GM23338 (cell line): Measurements from ENCODE around the gene AMZ1. TPM values are rescaled to one million over a fixed set of nuclear protein-coding genes. Genes with fewer than 3 reads are reported as not detected.

Experiments
- ATAC-seq: fragments of 200-7000 bp; cut with Tn5 transposase; 3 replicates; pipeline ENCODE4 v1.9.1; 2020
- DNase-seq: peaks from one replicate; pipeline ENCODE4 v3.0.0-alpha.2; 2015; ENCODE audit warnings: low spot score
- H2AFZ ChIP-seq: fragments of 200-600 bp; sonication (generic); 2 replicates; pipeline ENCODE4 v1.8.0; 2016; ENCODE audit warnings: antibody characterized with exemption, mild to moderate bottlenecking, moderate library complexity
- H3F3A ChIP-seq: fragments of 200-600 bp; sonication (generic); replicated peaks from 2 replicates; pipeline ENCODE4 v1.8.0; 2017; ENCODE audit warnings: antibody characterized with exemption, mixed run types, low read depth
- H3K27ac ChIP-seq: fragments of 200-600 bp; sonication (generic); 2 replicates; pipeline ENCODE4 v1.6.1; 2016; ENCODE audit warnings: low read depth
- H3K27me3 ChIP-seq: fragments of 200-600 bp; sonication (generic); 2 replicates; pipeline ENCODE4 v1.8.0; 2016; ENCODE audit warnings: mild to moderate bottlenecking, mixed run types, moderate library complexity; ENCODE audit not compliant: insufficient read depth
- H3K36me3 ChIP-seq: fragments of 200-600 bp; sonication (generic); 2 replicates; pipeline ENCODE4 v1.8.0; 2016; ENCODE audit warnings: mild to moderate bottlenecking; ENCODE audit not compliant: insufficient read depth
- H3K4me1 ChIP-seq: fragments of 200-600 bp; sonication (generic); 2 replicates; pipeline ENCODE4 v1.8.0; 2016; ENCODE audit warnings: mild to moderate bottlenecking, moderate library complexity; ENCODE audit not compliant: insufficient read depth
- H3K4me2 ChIP-seq: fragments of 200-600 bp; sonication (generic); 2 replicates; pipeline ENCODE4 v1.7.1; 2017; ENCODE audit warnings: mixed run types
- H3K4me3 ChIP-seq: fragments of 200-600 bp; sonication (generic); 2 replicates; pipeline ENCODE4 v1.6.1; 2016; ENCODE audit warnings: mixed run types
- H3K79me2 ChIP-seq: fragments of 200-600 bp; sonication (generic); replicated peaks from 2 replicates; pipeline ENCODE4 v1.8.0; 2017; ENCODE audit warnings: mild to moderate bottlenecking; ENCODE audit not compliant: insufficient read depth
- H3K9me2 ChIP-seq: fragments of 200-600 bp; sonication (generic); 2 replicates; pipeline ENCODE4 v1.8.0; 2017; ENCODE audit not compliant: insufficient read depth
- H4K20me1 ChIP-seq: fragments of 200-600 bp; sonication (generic); replicated peaks from 2 replicates; pipeline ENCODE4 v1.8.0; 2017; ENCODE audit warnings: mild to moderate bottlenecking; ENCODE audit not compliant: insufficient read depth
- H3K27ac Mint-ChIP-seq: 2 replicates; pipeline ENCODE4 v1.8.0; 2020; ENCODE audit warnings: inconsistent platforms, mild to moderate bottlenecking, moderate library complexity, mixed read lengths
- H3K27me3 Mint-ChIP-seq: 3 replicates; pipeline ENCODE4 v1.8.0; 2022; ENCODE audit warnings: low read depth, mild to moderate bottlenecking, moderate library complexity, mixed read lengths, inconsistent platforms; ENCODE audit not compliant: insufficient read depth, poor library complexity
- H3K36me3 Mint-ChIP-seq: 3 replicates; pipeline ENCODE4 v1.8.0; 2021; ENCODE audit warnings: low read depth, mild to moderate bottlenecking, inconsistent platforms, moderate library complexity, mixed read lengths
- H3K4me1 Mint-ChIP-seq: 3 replicates; pipeline ENCODE4 v1.8.0; 2020; ENCODE audit warnings: mild to moderate bottlenecking, inconsistent platforms, mixed read lengths
- H3K4me3 Mint-ChIP-seq: 3 replicates; pipeline ENCODE4 v1.8.0; 2021; ENCODE audit warnings: moderate library complexity, mild to moderate bottlenecking, inconsistent platforms, mixed read lengths
- H3K9me3 Mint-ChIP-seq: 3 replicates; pipeline ENCODE4 v1.8.0; 2020; ENCODE audit warnings: moderate library complexity, mild to moderate bottlenecking, inconsistent platforms, mixed read lengths
- CREB1 ChIP-seq: fragments of 250-450 bp; sonication (Bioruptor Pico); IDR thresholded peaks from 2 replicates; pipeline ENCODE4 v1.5.0; 2020; ENCODE audit warnings: low read depth, mild to moderate bottlenecking, moderate library complexity
- ETS1 ChIP-seq: IDR thresholded peaks from 2 replicates; pipeline ENCODE4 v1.6.1; 2016; ENCODE audit warnings: antibody characterized with exemption
- EZH2 ChIP-seq: fragments of 200-600 bp; sonication (generic); IDR thresholded peaks from one replicate; pipeline ENCODE4 v1.8.0; 2017; ENCODE audit warnings: antibody characterized with exemption, mild to moderate bottlenecking, low read depth; ENCODE audit not compliant: unreplicated experiment
- EZH2phosphoT487 ChIP-seq: fragments of 200-600 bp; sonication (generic); IDR thresholded peaks from one replicate; pipeline ENCODE4 v1.8.1; 2018; ENCODE audit warnings: antibody characterized with exemption; ENCODE audit not compliant: unreplicated experiment
- POLR2AphosphoS5 ChIP-seq: IDR thresholded peaks from 2 replicates; pipeline ENCODE4 v1.6.1; 2016; ENCODE audit warnings: antibody characterized with exemption, low read depth
- STAT1 ChIP-seq: IDR thresholded peaks from one replicate; pipeline ENCODE4 v1.6.1; 2016; ENCODE audit warnings: antibody characterized with exemption; ENCODE audit not compliant: unreplicated experiment
- ZNF114 ChIP-seq: fragments of 250-450 bp; sonication (Bioruptor Pico); IDR thresholded peaks from 2 replicates; pipeline ENCODE4 v1.5.0; 2020; ENCODE audit warnings: mild to moderate bottlenecking, moderate library complexity
- polyA plus RNA-seq: library from polyadenylated mRNA; unstranded; fragments of >200 nt; fragmentation: Nextera tagmentation; extraction: Ambion mirVana; gene quantifications from 2 replicates; pipeline ENCODE4 v1.2.1, GENCODE V29; 2016
- total RNA-seq: library from RNA; depleted of rRNA; stranded (reverse); fragments of >200 nt; shearing (Covaris generic); gene quantifications from 2 replicates; pipeline ENCODE4 v1.2.3, GENCODE V29; 2014
- TF ChIP-seq, protein P1 (sequence below): IDR thresholded peaks from one replicate; pipeline ENCODE4 v1.6.1; 2018; ENCODE audit warnings: antibody characterized with exemption; ENCODE audit not compliant: unreplicated experiment
- TF ChIP-seq, protein P2 (sequence below): fragments of 250-450 bp; sonication (Bioruptor Pico); IDR thresholded peaks from 2 replicates; pipeline ENCODE4 v1.5.0; 2020; ENCODE audit warnings: mild to moderate bottlenecking, moderate library complexity

AMZ1 gene
- total and polyA plus RNA-seq, 2 experiments from 2014 or later, result 0.73 to 4.5 TPM

DNA sequence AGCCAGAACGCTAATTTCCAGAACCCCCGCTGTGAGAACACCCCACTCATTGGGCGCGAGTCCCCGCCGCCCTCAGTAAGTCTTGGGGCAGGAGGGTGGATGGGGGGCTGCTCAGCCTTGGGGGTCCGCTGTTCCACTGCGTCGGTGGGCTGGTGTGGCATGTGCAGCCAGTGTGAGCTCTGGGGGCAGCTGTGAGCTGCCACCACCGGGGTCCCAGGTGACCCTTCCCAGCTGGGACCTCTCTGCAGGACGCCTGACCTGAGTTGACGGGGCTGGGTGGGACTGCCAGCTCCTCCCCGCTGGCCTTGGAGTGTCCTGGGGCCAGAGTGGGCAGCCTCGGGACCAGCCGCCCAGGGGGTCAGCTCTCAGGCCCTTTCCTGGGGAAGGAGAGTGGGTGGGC is 29.1 kb upstream of the AMZ1 start:
- Histone ChIP-seq H3K4me1 (no peaks in the 10 kb centered on the region; the same call in 1 of the 2 replicates), H3K4me3 (no peak overlapping the region), H3K36me3 (no peaks in the 10 kb centered on the region), H3K27me3 (no peaks in the 10 kb centered on the region), H3K9me2 (no peaks in the 10 kb centered on the region), H3F3A (no peaks in the 10 kb centered on the region), H3K4me2 (no peak overlapping the region), H3K27ac (no peak overlapping the region), H2AFZ (no peak overlapping the region), H3K79me2 (no peaks in the 10 kb centered on the region), H4K20me1 (no peaks in the 10 kb centered on the region; the same call in 1 of the 2 replicates)
- Mint-ChIP-seq H3K9me3 (no peaks in the 10 kb centered on the region), H3K27me3 (peaks cover 9% of the 10 kb centered on the region), H3K4me3 (no peak overlapping the region), H3K27ac (no peak overlapping the region), H3K36me3 (peaks cover 17% of the 10 kb centered on the region), H3K4me1 (peaks cover 3% of the 10 kb centered on the region; the same call in 1 of the 3 replicates)
- no peak for ATAC-seq
- DNase-seq, result no peak
- TF ChIP-seq CREB1 (CRISPR knock-in tag) (no peak), STAT1 (no peak)

DNA sequence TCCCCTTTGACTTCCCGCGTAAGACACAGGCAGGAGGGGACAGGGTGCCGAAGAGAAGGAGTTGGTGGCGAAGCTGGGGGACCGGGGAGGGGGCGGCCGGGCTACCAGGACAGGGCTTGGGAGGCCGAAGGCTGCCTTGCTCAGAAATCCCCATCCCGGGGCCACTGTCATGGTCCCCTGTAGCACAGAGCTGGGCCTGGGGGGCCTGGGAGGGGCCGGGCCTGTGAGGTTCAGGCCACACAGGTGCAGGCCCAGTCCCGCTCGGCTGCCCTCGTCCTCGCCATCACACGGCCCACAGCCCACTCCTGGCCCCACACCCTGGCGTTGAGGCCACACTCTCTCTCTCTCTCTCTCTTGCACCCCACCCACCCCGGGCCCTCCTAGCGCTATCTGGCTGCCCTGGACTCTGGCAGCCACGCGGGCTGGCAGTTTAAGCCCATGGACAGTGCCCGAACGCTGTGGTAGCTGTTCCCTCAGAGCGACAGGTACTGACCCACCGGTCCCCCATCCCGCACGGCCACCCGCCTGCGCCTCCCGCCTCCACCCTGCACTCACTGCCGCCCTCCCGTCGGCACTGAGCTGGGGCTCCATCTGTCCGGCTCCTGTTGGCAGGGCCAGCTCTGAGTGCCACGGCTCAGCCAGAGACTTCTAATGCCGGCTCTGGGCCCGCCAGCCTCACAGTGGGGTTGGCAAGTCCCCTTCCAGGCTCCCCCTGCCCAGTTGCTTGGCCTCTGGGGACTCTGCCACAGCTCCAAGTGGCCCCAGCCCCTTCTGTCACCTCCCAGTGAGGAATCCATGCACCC is 28.2 kb upstream of the AMZ1 start:
- no peaks in the 10 kb centered on the region for H3K79me2 ChIP-seq
- H3K9me2 ChIP-seq, result no peaks in the 10 kb centered on the region
- H4K20me1 ChIP-seq, result no peaks in the 10 kb centered on the region; the same call in 1 of the 2 replicates
- DNase-seq, result no peak
- 0 out of 2 replicates have a peak overlapping the region, but pooled peaks have one; percentile 32 for H3K27ac ChIP-seq
- Mint-ChIP-seq H3K27ac (no peak overlapping the region; the same call in 1 of the 2 replicates), H3K4me3 (no peak overlapping the region), H3K27me3 (peaks cover 9% of the 10 kb centered on the region), H3K4me1 (peaks cover 8% of the 10 kb centered on the region), H3K36me3 (peaks cover 17% of the 10 kb centered on the region), H3K9me3 (no peaks in the 10 kb centered on the region; the same call in 2 of the 3 replicates)
- H3F3A ChIP-seq, result no peaks in the 10 kb centered on the region
- no peak for ATAC-seq
- no peaks in the 10 kb centered on the region for H3K27me3 ChIP-seq
- H3K36me3 ChIP-seq, result no peaks in the 10 kb centered on the region
- no peak overlapping the region for H2AFZ ChIP-seq
- no peak overlapping the region for H3K4me3 ChIP-seq
- H3K4me2 ChIP-seq, result no peak overlapping the region
- H3K4me1 ChIP-seq, result no peaks in the 10 kb centered on the region; the same call in 1 of the 2 replicates
- no peak for TF ChIP-seq EZH2phosphoT487
- TF ChIP-seq, protein P1, sequence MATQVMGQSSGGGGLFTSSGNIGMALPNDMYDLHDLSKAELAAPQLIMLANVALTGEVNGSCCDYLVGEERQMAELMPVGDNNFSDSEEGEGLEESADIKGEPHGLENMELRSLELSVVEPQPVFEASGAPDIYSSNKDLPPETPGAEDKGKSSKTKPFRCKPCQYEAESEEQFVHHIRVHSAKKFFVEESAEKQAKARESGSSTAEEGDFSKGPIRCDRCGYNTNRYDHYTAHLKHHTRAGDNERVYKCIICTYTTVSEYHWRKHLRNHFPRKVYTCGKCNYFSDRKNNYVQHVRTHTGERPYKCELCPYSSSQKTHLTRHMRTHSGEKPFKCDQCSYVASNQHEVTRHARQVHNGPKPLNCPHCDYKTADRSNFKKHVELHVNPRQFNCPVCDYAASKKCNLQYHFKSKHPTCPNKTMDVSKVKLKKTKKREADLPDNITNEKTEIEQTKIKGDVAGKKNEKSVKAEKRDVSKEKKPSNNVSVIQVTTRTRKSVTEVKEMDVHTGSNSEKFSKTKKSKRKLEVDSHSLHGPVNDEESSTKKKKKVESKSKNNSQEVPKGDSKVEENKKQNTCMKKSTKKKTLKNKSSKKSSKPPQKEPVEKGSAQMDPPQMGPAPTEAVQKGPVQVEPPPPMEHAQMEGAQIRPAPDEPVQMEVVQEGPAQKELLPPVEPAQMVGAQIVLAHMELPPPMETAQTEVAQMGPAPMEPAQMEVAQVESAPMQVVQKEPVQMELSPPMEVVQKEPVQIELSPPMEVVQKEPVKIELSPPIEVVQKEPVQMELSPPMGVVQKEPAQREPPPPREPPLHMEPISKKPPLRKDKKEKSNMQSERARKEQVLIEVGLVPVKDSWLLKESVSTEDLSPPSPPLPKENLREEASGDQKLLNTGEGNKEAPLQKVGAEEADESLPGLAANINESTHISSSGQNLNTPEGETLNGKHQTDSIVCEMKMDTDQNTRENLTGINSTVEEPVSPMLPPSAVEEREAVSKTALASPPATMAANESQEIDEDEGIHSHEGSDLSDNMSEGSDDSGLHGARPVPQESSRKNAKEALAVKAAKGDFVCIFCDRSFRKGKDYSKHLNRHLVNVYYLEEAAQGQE, result no peak
- TF ChIP-seq ETS1, result no peak
- TF ChIP-seq EZH2, result no peak
- TF ChIP-seq POLR2AphosphoS5, result no peak
- TF ChIP-seq, protein P2, sequence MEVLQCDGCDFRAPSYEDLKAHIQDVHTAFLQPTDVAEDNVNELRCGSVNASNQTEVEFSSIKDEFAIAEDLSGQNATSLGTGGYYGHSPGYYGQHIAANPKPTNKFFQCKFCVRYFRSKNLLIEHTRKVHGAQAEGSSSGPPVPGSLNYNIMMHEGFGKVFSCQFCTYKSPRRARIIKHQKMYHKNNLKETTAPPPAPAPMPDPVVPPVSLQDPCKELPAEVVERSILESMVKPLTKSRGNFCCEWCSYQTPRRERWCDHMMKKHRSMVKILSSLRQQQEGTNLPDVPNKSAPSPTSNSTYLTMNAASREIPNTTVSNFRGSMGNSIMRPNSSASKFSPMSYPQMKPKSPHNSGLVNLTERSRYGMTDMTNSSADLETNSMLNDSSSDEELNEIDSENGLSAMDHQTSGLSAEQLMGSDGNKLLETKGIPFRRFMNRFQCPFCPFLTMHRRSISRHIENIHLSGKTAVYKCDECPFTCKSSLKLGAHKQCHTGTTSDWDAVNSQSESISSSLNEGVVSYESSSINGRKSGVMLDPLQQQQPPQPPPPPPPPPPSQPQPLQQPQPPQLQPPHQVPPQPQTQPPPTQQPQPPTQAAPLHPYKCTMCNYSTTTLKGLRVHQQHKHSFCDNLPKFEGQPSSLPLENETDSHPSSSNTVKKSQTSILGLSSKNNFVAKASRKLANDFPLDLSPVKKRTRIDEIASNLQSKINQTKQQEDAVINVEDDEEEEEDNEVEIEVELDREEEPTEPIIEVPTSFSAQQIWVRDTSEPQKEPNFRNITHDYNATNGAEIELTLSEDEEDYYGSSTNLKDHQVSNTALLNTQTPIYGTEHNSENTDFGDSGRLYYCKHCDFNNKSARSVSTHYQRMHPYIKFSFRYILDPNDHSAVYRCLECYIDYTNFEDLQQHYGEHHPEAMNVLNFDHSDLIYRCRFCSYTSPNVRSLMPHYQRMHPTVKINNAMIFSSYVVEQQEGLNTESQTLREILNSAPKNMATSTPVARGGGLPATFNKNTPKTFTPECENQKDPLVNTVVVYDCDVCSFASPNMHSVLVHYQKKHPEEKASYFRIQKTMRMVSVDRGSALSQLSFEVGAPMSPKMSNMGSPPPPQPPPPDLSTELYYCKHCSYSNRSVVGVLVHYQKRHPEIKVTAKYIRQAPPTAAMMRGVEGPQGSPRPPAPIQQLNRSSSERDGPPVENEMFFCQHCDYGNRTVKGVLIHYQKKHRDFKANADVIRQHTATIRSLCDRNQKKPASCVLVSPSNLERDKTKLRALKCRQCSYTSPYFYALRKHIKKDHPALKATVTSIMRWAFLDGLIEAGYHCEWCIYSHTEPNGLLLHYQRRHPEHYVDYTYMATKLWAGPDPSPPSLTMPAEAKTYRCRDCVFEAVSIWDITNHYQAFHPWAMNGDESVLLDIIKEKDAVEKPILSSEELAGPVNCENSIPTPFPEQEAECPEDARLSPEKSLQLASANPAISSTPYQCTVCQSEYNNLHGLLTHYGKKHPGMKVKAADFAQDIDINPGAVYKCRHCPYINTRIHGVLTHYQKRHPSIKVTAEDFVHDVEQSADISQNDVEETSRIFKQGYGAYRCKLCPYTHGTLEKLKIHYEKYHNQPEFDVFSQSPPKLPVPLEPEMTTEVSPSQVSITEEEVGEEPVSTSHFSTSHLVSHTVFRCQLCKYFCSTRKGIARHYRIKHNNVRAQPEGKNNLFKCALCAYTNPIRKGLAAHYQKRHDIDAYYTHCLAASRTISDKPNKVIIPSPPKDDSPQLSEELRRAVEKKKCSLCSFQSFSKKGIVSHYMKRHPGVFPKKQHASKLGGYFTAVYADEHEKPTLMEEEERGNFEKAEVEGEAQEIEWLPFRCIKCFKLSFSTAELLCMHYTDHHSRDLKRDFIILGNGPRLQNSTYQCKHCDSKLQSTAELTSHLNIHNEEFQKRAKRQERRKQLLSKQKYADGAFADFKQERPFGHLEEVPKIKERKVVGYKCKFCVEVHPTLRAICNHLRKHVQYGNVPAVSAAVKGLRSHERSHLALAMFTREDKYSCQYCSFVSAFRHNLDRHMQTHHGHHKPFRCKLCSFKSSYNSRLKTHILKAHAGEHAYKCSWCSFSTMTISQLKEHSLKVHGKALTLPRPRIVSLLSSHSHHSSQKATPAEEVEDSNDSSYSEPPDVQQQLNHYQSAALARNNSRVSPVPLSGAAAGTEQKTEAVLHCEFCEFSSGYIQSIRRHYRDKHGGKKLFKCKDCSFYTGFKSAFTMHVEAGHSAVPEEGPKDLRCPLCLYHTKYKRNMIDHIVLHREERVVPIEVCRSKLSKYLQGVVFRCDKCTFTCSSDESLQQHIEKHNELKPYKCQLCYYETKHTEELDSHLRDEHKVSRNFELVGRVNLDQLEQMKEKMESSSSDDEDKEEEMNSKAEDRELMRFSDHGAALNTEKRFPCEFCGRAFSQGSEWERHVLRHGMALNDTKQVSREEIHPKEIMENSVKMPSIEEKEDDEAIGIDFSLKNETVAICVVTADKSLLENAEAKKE (CRISPR knock-in tag), result no peak
- TF ChIP-seq ZNF114 (CRISPR knock-in tag), result no peak
